GM19240 (cell line): ENCODE measurements around the gene RAD51C.
"Not testable (repeated sequence)": the region's sequence is repeated elsewhere in the genome, so short reads cannot be mapped to it uniquely, and the experiment has no call there.

Experiments
- DNase-seq: peaks from one replicate; pipeline ENCODE4 v3.0.0; 2011; ENCODE audit warnings: low spot score; ENCODE audit not compliant: insufficient read length

The RAD51C gene

GRCh38 chr17:58692239-58693055 is at the start of gene RAD51C:
Gene RAD51C (plus strand): TSS chr17:58692602. CDS start chr17:58692644, 42 bp downstream.
- DNase-seq, result peak; percentile 79

GRCh38 chr17:58643147-58643546 is 49.3 kb upstream of the RAD51C start:
- DNase-seq, result no peak

- DNase-seq, result no peak
These were observed 44.2 kb upstream of the RAD51C start for GRCh38 chr17:58648236-58648635.

- not testable (repeated sequence) for DNase-seq
These were observed 34.2 kb upstream of the RAD51C start for GRCh38 chr17:58657962-58658803.

GRCh38 chr17:58658804-58659713 is 33.3 kb upstream of the RAD51C start:
- DNase-seq, result peak; percentile 61

GRCh38 chr17:58659714-58660084 is 32.7 kb upstream of the RAD51C start:
- DNase-seq, result not testable (repeated sequence)

GRCh38 chr17:58660621-58661020 is 31.8 kb upstream of the RAD51C start:
- DNase-seq, result no peak

- DNase-seq, result no peak
These were observed 30.9 kb upstream of the RAD51C start for GRCh38 chr17:58661499-58661898.

- no peak for DNase-seq
These were observed 28.1 kb upstream of the RAD51C start for GRCh38 chr17:58664302-58664701.

- no peak for DNase-seq
These were observed 26.2 kb upstream of the RAD51C start for GRCh38 chr17:58665946-58666857.

GRCh38 chr17:58666858-58667267 is 25.5 kb upstream of the RAD51C start:
- DNase-seq, result no peak

GRCh38 chr17:58667934-58668597 is 24.3 kb upstream of the RAD51C start:
- no peak for DNase-seq

- no peak for DNase-seq
These were observed 23.8 kb upstream of the RAD51C start for GRCh38 chr17:58668598-58668935.

GRCh38 chr17:58669853-58670252 is 22.5 kb upstream of the RAD51C start:
- DNase-seq, result no peak

GRCh38 chr17:58671969-58672368 is 20.4 kb upstream of the RAD51C start:
- no peak for DNase-seq

- no peak for DNase-seq
These were observed 15.1 kb upstream of the RAD51C start for GRCh38 chr17:58677194-58677880.

GRCh38 chr17:58678287-58678686 is 14.1 kb upstream of the RAD51C start:
- DNase-seq, result not testable (repeated sequence)

- DNase-seq, result no peak
These were observed 13.0 kb upstream of the RAD51C start for GRCh38 chr17:58679263-58680037.

- DNase-seq, result no peak
These were observed 12.4 kb upstream of the RAD51C start for GRCh38 chr17:58680038-58680369.
